DLD1 (cell line): Measurements from ENCODE around the gene AFMID.
"Not testable (repeated sequence)": the region's sequence is repeated elsewhere in the genome, so short reads cannot be mapped to it uniquely, and the experiment has no call there.

ENCODE experiments used
- in situ Hi-C: cut with HindIII; loops from 2 replicates; pipeline ENCODE4 v1.10.0; 2017; ENCODE audit warnings: low sequenced_read_pairs

AFMID gene

GRCh38 chr17:78252701-78253635 is 65.8 kb downstream of the AFMID start:
- in situ Hi-C loops = no loop called here

- in situ Hi-C loops = not testable (repeated sequence)
Measured at GRCh38 chr17:78253636-78253945, 66.4 kb downstream of the AFMID start.

- in situ Hi-C loops = no loop called here
Measured at GRCh38 chr17:78253946-78254672, 66.9 kb downstream of the AFMID start.

GRCh38 chr17:78255029-78255656 is 68.0 kb downstream of the AFMID start:
- in situ Hi-C loops = no loop called here

- in situ Hi-C loops = no loop called here
Measured at GRCh38 chr17:78255953-78256706, 69.0 kb downstream of the AFMID start.

- in situ Hi-C loops = no loop called here
Measured at GRCh38 chr17:78256707-78257591, 69.8 kb downstream of the AFMID start.
